Ascending aorta (tissue), 2 donors: ENCODE data around the gene CDH5. TPM values are rescaled to one million over a fixed set of nuclear protein-coding genes. Genes with fewer than 3 reads are reported as not detected.

ENCODE experiments used
- DNase-seq, 2 donors: peaks; one replicate each; pipeline ENCODE4 v3.0.0-alpha.2; 2019; ENCODE audit warnings: low spot score in 2 of 2
- H3K27ac ChIP-seq, 2 donors: fragments of 200-600 bp; sonication (generic); one replicate each; pipeline ENCODE4 v1.5.1; 2016 to 2017; ENCODE audit warnings: mild to moderate bottlenecking in 1 of 2
- H3K27me3 ChIP-seq: fragments of 200-600 bp; sonication (generic); one replicate; pipeline ENCODE4 v1.5.1; 2017
- H3K36me3 ChIP-seq, 2 donors: fragments of 200-600 bp; sonication (generic); one replicate each; pipeline ENCODE4 v1.5.1; 2016
- H3K4me1 ChIP-seq, 2 donors: fragments of 200-600 bp; sonication (generic); one replicate each; pipeline ENCODE4 v1.5.1; 2016 to 2017; ENCODE audit warnings: mild to moderate bottlenecking in 1 of 2
- H3K4me3 ChIP-seq, 2 donors: fragments of 200-600 bp; sonication (generic); one replicate each; pipeline ENCODE4 v1.5.1; 2016 to 2017; ENCODE audit warnings: mild to moderate bottlenecking in 1 of 2
- H3K9me3 ChIP-seq, 2 donors: fragments of 200-600 bp; sonication (generic); one replicate each; pipeline ENCODE4 v1.5.1; 2016
- intact Hi-C: fragments of 100-400 bp; cut with DNase I; formaldehyde crosslinking; loops from one replicate; pipeline ENCODE4 v1.15.1; 2023
- total RNA-seq: library from RNA; depleted of rRNA; stranded (reverse); fragments of >200 nt; gene quantifications from one replicate; pipeline ENCODE4 v1.1.0, GENCODE V29; 2016
- TF ChIP-seq, protein P1 (sequence below), 3 experiments: fragments of 200-600 bp in 2 of 3; fragments of 450-650 bp in 1 of 3; sonication (generic) in 2 of 3; IDR thresholded peaks; one replicate each; pipeline ENCODE4 v1.5.1; 2016 to 2019; ENCODE audit warnings: antibody characterized with exemption in 3 of 3, mild to moderate bottlenecking in 1 of 3, moderate library complexity in 1 of 3

The CDH5 gene
- total RNA-seq, 1 donor from 2014 or later, result 119 TPM

DNA sequence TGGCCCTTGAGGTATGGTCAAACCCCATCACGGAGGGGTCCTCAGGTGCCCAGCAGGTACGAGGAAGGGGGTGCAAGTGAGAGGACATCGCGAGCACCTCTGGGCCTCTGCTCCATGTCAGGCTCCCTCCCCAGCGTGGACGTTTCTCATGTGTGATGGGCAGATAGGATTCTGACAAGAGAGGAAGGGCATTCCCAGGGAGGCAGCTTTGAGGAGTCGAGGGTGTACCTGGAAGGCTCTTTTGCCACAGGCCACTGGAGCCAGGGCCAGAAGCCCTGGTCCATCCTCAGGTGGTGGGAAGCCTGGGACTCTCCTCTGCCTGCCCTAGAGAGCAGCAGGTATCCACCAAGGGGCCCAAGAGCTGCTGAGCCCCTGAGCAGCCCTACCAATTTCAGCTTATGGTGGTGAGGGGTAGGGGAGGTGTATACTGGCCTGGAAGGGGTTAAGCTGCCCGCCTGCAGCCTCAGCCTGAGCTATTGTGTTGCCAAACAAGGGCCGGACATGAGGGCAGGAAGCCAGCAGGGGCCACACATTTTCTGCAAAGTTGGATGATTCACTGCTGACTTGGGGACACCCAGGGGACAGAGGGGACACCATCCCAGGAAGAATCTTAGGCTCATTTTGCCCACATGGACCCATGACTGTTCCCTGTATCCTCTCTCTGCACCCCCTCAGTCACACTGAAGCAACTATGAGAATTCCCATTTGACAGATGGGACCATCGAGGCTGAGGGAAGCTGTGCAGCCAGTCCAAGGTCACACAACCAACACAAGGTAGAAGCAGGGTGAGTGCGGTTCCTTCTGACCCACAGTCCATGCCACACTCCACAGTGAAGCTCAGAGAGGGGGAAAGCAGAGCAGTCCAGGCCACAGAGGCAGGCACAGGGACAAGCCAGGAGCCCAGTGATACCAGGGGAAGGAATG lies 1.7 kb downstream of the CDH5 start:
- H3K27me3 ChIP-seq, result no peaks in the 10 kb centered on the region
- intact Hi-C loops, result no loop called here
- H3K36me3 ChIP-seq, result no peaks in the 10 kb centered on the region
- peaks cover 0 to 11% of the 10 kb centered on the region in 2 donors for H3K4me1 ChIP-seq
- peak overlapping the region; percentile 33 for H3K4me3 ChIP-seq
- TF ChIP-seq, protein P1, sequence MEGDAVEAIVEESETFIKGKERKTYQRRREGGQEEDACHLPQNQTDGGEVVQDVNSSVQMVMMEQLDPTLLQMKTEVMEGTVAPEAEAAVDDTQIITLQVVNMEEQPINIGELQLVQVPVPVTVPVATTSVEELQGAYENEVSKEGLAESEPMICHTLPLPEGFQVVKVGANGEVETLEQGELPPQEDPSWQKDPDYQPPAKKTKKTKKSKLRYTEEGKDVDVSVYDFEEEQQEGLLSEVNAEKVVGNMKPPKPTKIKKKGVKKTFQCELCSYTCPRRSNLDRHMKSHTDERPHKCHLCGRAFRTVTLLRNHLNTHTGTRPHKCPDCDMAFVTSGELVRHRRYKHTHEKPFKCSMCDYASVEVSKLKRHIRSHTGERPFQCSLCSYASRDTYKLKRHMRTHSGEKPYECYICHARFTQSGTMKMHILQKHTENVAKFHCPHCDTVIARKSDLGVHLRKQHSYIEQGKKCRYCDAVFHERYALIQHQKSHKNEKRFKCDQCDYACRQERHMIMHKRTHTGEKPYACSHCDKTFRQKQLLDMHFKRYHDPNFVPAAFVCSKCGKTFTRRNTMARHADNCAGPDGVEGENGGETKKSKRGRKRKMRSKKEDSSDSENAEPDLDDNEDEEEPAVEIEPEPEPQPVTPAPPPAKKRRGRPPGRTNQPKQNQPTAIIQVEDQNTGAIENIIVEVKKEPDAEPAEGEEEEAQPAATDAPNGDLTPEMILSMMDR (IDR thresholded peaks at IDR 0.05), result no peak
- H3K9me3 ChIP-seq, result no peaks in the 10 kb centered on the region
- peak overlapping the region in 1 of 2 donors; percentile 65 for H3K27ac ChIP-seq
- no peak for DNase-seq

DNA sequence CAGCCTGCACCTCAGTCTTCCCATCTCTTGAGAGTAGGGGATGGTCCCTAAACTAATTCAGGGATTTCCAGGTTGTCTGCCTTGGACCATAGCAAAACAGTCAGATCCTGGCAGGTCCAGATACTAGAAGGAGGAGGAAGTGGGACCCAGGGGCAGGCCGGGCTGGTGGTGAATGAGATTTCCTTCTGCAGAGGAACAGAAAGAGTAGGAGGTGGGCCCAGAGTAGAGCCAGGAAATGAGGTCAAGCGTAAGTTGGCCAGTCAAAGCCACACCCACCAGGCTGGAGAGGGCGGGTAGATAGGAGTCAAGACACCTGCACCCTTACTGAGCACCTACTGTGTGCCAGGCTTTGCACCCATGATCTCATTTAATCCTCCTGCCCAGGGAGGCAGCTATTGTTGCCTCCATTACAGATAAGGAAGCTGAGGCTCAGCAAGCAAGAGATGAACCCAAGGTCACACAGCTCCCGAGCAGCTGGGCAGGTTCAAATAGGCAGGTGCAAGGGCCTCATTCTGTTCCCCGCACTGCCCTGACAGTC lies 2.6 kb downstream of the CDH5 start:
- no peak for DNase-seq
- intact Hi-C loops, result no loop called here

DNA sequence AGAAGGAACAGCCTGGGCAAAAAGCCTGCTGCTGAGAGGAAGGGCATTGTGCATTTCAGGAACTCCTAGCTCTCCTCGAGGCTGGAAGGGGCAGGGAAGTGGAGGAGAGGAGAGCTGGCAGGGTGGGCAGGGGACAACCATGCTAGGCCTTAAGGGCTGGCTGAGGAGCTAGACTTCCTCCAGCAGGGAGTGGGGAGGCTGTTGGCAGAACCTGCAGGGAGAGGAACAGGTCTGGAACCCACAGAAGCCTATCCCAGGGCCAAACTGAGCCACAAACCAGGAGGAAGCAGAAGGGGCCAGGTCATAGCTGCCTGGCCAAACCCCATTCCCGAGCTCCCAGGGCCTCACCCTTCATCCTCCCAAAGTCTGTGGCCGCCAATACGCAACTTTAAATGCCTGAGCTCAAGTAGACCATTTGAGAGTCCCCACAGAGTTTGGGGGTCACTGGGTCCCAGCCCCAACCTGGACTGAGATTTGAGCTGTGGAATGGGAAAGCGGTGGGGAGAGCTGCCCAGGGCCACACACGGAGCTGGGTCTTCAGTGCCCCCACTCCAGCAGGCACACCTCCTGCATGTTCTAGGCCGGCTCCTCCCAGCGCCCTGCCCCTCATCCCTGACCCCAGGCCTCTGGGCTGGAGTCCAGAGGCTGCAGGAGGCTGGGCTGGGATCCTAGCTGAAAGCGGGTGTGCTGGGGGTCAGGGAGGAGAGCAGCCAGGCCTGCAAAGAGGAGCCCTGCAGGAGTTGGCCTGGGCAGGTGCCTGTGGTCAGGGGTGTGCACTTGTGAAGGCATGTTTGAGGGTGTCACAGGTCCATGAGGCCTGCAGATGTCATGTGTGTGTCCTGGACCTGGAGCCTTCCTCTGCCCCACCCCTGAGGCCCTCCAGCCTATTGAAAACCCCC lies 4.5 kb downstream of the CDH5 start:
- Histone ChIP-seq H3K27ac (no peak overlapping the region), H3K4me3 (no peak overlapping the region), H3K9me3 (no peaks in the 10 kb centered on the region), H3K27me3 (no peaks in the 10 kb centered on the region), H3K36me3 (no peaks in the 10 kb centered on the region), H3K4me1 (peaks cover 0 to 8% of the 10 kb centered on the region in 2 donors)
- no peak for DNase-seq
- TF ChIP-seq, protein P1 (IDR thresholded peaks at IDR 0.05), result no peak
- intact Hi-C loops, result no loop called here

More for the DNA sequence above, 2.6 kb downstream of the CDH5 start:
- H3K36me3 ChIP-seq, result no peaks in the 10 kb centered on the region
- H3K27me3 ChIP-seq, result no peaks in the 10 kb centered on the region
- no peaks in the 10 kb centered on the region for H3K9me3 ChIP-seq
- H3K4me1 ChIP-seq, result peaks cover 0 to 11% of the 10 kb centered on the region in 2 donors
- no peak overlapping the region for H3K27ac ChIP-seq
- TF ChIP-seq, protein P1 (IDR thresholded peaks at IDR 0.05), result no peak
- no peak overlapping the region for H3K4me3 ChIP-seq

DNA sequence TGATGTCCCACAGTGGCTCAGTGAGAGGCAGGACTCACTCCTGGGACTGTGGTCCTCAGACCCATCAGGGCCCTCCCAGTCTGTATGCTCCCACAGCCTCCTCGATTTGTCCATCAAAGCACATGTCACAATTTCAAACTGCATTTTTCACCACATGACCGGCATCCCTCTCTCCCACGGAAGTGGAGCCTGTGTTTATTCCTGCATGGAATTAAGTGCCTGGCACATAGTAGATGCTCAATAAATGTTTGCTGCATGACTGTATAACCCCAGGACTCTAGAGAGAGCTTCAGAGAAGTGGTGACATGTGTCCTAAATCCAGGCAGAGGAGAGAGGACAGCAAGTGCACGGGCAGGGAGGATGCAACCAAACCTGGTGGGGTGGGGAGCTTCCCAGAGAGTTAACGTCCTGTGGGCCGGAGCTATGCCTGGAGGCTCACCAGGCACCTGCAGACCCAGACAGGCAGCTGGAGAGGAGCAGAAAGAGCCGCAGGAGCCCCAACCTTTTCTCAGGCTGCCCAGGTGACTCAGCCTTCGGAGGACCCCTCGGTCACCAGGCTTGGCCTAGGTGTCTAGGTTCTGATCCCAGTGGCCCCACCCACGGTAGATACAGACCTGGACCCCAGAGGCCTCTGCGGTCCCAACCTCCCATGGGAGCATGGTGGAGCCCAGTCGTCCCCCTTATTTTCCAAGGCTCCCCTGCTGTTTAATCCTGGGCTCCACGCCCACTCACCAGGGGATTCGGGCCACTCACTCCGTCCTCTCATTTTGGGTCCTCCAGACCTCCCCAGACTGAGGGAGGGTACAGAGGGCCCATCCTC lies 5.8 kb downstream of the CDH5 start:
- TF ChIP-seq, protein P1 (IDR thresholded peaks at IDR 0.05), result no peak
- DNase-seq, result no peak
- Histone ChIP-seq H3K4me3 (no peak overlapping the region), H3K36me3 (no peaks in the 10 kb centered on the region), H3K27me3 (no peaks in the 10 kb centered on the region), H3K9me3 (no peaks in the 10 kb centered on the region), H3K27ac (no peak overlapping the region), H3K4me1 (no peaks in the 10 kb centered on the region)
- intact Hi-C loops, result no loop called here

DNA sequence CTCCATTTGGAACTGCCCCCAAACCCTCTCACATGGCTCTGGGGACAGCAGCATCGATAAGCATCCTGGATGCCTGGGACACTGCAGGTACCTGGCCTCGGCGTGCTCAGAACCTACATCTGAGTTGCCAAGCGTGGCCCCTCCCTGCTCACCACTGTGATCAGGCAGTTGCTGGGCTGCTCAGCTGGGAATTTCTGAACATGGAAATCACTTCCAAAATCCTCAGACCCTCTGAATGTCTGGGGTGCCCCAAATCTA lies 6.3 kb downstream of the CDH5 start:
- H3K27ac ChIP-seq, result no peak overlapping the region
- H3K4me1 ChIP-seq, result no peaks in the 10 kb centered on the region
- H3K9me3 ChIP-seq, result no peaks in the 10 kb centered on the region
- no peaks in the 10 kb centered on the region for H3K27me3 ChIP-seq
- H3K36me3 ChIP-seq, result no peaks in the 10 kb centered on the region
- TF ChIP-seq, protein P1 (IDR thresholded peaks at IDR 0.05), result no peak
- intact Hi-C loops, result no loop called here
- DNase-seq, result no peak
- H3K4me3 ChIP-seq, result no peak overlapping the region
